DOHH2 (cell line): ENCODE data around the gene MYL12B.

Experiments used
- H3F3A ChIP-seq: fragments of 200-600 bp; sonication (generic), shearing (Covaris generic); 2 replicates; pipeline ENCODE4 v1.6.0; 2016; ENCODE audit warnings: antibody characterized with exemption, mild to moderate bottlenecking; ENCODE audit not compliant: control insufficient read depth, insufficient read depth
- H3K27ac ChIP-seq: fragments of 200-600 bp; sonication (generic); 2 replicates; pipeline ENCODE4 v1.5.1; 2014; ENCODE audit warnings: low read depth, mild to moderate bottlenecking, low read length, moderate library complexity
- H3K27me3 ChIP-seq: fragments of 200-600 bp; sonication (generic); 2 replicates; pipeline ENCODE4 v1.6.1; 2014; ENCODE audit warnings: mild to moderate bottlenecking, low read length, mixed read lengths; ENCODE audit not compliant: control insufficient read depth
- H3K36me3 ChIP-seq: fragments of 200-600 bp; sonication (generic); 2 replicates; pipeline ENCODE4 v1.6.1; 2014; ENCODE audit warnings: mild to moderate bottlenecking, low read length, moderate library complexity, mixed read lengths; ENCODE audit not compliant: control insufficient read depth
- H3K4me1 ChIP-seq: fragments of 200-600 bp; sonication (generic); 2 replicates; pipeline ENCODE4 v1.6.1; 2014; ENCODE audit warnings: mild to moderate bottlenecking, low read length, mixed read lengths; ENCODE audit not compliant: control insufficient read depth
- H3K4me2 ChIP-seq: fragments of 200-600 bp; sonication (generic); 2 replicates; pipeline ENCODE4 v1.6.0; 2014; ENCODE audit warnings: mild to moderate bottlenecking, low read length, moderate library complexity
- H3K4me3 ChIP-seq: fragments of 200-600 bp; sonication (generic); 2 replicates; pipeline ENCODE4 v1.5.1; 2014; ENCODE audit warnings: mild to moderate bottlenecking, low read length, mixed read lengths
- H3K79me2 ChIP-seq: fragments of 200-600 bp; sonication (generic); 2 replicates; pipeline ENCODE4 v1.6.1; 2014; ENCODE audit warnings: mild to moderate bottlenecking, low read length, mixed read lengths; ENCODE audit not compliant: control insufficient read depth
- H3K9me2 ChIP-seq: fragments of 200-600 bp; sonication (generic); replicated peaks from 2 replicates; pipeline ENCODE4 v1.6.1; 2014; ENCODE audit warnings: mild to moderate bottlenecking, low read length, mixed read lengths; ENCODE audit not compliant: control insufficient read depth
- H3K9me3 ChIP-seq: fragments of 200-600 bp; sonication (generic); 2 replicates; pipeline ENCODE4 v1.6.1; 2014; ENCODE audit warnings: antibody characterized with exemption, low read length, mixed read lengths; ENCODE audit not compliant: control insufficient read depth, insufficient read depth
- H4K20me1 ChIP-seq: fragments of 200-600 bp; sonication (generic); 2 replicates; pipeline ENCODE4 v1.6.0; 2014; ENCODE audit warnings: low read depth, mild to moderate bottlenecking, antibody characterized with exemption, low read length, moderate library complexity; ENCODE audit not compliant: control insufficient read depth, insufficient read depth
- EZH2phosphoT487 ChIP-seq: fragments of 200-600 bp; sonication (generic); IDR thresholded peaks from 2 replicates; pipeline ENCODE4 v1.6.1; 2017; ENCODE audit warnings: borderline replicate concordance, mild to moderate bottlenecking, antibody characterized with exemption, low read length, moderate library complexity, mixed read lengths
- TF ChIP-seq, protein P1 (sequence below): fragments of 200-600 bp; sonication (generic); IDR thresholded peaks from one replicate; pipeline ENCODE4 v1.5.1; 2014; ENCODE audit warnings: antibody characterized with exemption, mild to moderate bottlenecking, low read depth, low read length; ENCODE audit not compliant: poor library complexity, severe bottlenecking

The MYL12B gene

DNA sequence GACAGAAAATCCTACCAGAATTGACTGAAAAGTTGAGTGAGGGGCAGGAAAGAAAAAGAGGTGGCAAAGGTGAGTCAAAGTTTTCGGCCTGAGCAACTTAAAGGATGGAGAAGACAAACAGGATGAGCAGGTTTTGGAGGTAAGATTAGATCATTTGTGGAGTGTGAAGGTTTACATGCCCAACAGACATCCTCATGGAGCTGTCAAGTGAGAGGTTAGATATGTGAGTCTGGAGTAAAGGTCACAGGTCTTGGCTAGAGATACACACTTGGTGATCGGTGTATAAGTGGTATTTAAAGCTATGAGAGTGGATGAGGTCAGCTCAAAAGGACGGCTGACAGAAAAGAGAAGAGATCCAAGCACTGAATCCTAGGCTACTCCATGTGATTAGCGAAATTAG lies 25.5 kb upstream of the MYL12B start:
- no peaks in the 10 kb centered on the region for H3K9me2 ChIP-seq
- H3F3A ChIP-seq: no peaks in the 10 kb centered on the region
- H3K79me2 ChIP-seq: no peaks in the 10 kb centered on the region
- no peaks in the 10 kb centered on the region for H3K27me3 ChIP-seq
- no peak overlapping the region for H3K27ac ChIP-seq
- no peaks in the 10 kb centered on the region for H3K4me1 ChIP-seq
- H3K9me3 ChIP-seq: peaks cover 8% of the 10 kb centered on the region
- H3K36me3 ChIP-seq: no peaks in the 10 kb centered on the region
- H3K4me3 ChIP-seq: no peak overlapping the region
- no peaks in the 10 kb centered on the region for H4K20me1 ChIP-seq
- H3K4me2 ChIP-seq: no peak overlapping the region
- TF ChIP-seq, protein P1, sequence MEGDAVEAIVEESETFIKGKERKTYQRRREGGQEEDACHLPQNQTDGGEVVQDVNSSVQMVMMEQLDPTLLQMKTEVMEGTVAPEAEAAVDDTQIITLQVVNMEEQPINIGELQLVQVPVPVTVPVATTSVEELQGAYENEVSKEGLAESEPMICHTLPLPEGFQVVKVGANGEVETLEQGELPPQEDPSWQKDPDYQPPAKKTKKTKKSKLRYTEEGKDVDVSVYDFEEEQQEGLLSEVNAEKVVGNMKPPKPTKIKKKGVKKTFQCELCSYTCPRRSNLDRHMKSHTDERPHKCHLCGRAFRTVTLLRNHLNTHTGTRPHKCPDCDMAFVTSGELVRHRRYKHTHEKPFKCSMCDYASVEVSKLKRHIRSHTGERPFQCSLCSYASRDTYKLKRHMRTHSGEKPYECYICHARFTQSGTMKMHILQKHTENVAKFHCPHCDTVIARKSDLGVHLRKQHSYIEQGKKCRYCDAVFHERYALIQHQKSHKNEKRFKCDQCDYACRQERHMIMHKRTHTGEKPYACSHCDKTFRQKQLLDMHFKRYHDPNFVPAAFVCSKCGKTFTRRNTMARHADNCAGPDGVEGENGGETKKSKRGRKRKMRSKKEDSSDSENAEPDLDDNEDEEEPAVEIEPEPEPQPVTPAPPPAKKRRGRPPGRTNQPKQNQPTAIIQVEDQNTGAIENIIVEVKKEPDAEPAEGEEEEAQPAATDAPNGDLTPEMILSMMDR: no peak
- no peak for TF ChIP-seq EZH2phosphoT487

DNA sequence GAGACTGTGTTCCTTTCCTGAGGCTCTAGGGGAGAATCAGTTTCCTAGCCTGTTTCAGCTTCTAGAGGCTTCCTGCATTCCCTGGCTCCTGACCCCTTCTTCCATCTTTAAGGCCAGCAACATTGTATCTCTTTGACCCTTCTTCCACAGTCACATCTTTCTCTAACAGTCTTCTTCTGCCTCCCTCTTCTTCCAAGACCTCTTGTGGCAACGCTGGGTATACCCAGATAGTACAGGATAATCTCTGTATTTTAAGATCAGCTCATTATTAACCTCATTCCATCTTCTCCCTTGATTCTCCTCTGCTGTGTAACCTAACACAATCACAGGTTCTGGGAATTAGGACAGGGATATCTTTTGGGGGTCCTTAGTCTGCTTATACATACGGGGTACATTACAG lies 23.2 kb upstream of the MYL12B start:
- H3K79me2 ChIP-seq: no peaks in the 10 kb centered on the region
- no peak overlapping the region for H3K4me3 ChIP-seq
- H3K4me2 ChIP-seq: no peak overlapping the region
- no peaks in the 10 kb centered on the region for H4K20me1 ChIP-seq
- no peaks in the 10 kb centered on the region for H3K27me3 ChIP-seq
- peaks cover 13% of the 10 kb centered on the region for H3K9me3 ChIP-seq
- no peaks in the 10 kb centered on the region for H3F3A ChIP-seq
- H3K4me1 ChIP-seq: no peaks in the 10 kb centered on the region
- H3K27ac ChIP-seq: no peak overlapping the region
- no peak for TF ChIP-seq EZH2phosphoT487
- TF ChIP-seq, protein P1: peak; percentile 17
- H3K9me2 ChIP-seq: no peaks in the 10 kb centered on the region
- no peaks in the 10 kb centered on the region for H3K36me3 ChIP-seq

DNA sequence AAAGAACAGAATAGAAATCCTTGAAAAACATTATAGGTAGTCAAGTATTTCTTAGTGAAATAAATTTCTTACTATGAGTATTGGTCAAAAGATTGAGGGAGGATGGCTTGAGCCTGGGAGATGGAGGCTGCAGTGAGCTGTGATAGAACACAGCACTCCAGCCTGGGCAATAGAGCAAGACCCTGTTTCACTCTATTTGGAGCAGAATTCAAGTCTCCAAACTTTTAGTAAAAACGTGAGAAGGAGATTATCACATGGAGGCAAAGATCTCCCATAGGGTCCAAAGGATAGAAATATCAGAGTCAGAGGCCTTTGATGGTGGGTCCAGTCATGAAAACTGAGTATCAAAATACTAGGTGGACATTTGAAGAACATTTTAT lies 16.8 kb upstream of the MYL12B start:
- peaks cover 49% of the 10 kb centered on the region for H3K79me2 ChIP-seq
- TF ChIP-seq EZH2phosphoT487: no peak
- TF ChIP-seq, protein P1: no peak
- no peaks in the 10 kb centered on the region for H3K9me2 ChIP-seq
- H3K4me3 ChIP-seq: peak overlapping the region; percentile 96
- H3F3A ChIP-seq: peaks cover 12% of the 10 kb centered on the region
- H3K36me3 ChIP-seq: peaks cover 23% of the 10 kb centered on the region
- peaks cover 13% of the 10 kb centered on the region for H3K9me3 ChIP-seq
- H3K4me1 ChIP-seq: peaks cover 31% of the 10 kb centered on the region
- no peak overlapping the region for H3K27ac ChIP-seq
- H4K20me1 ChIP-seq: peaks cover 10% of the 10 kb centered on the region
- H3K27me3 ChIP-seq: no peaks in the 10 kb centered on the region
- peak overlapping the region; percentile 93 for H3K4me2 ChIP-seq
